NCI-H2196 (cell line): ENCODE results near the gene RNF40.
A peak's percentile ranks its signal among the peaks of the same experiment; 100 is the strongest.

Experiments
- DNase-seq: peaks from one replicate; lab custom pipeline; 2025; ENCODE audit not compliant: unreplicated experiment; lab: John Stamatoyannopoulos, UW

The RNF40 gene

GRCh38 chr16:30761928-30762902 is at the start of gene RNF40, which contains the start of gene CFAP119:
Gene RNF40 (plus strand): TSS chr16:30762322. CDS start chr16:30762546, 224 bp downstream.
Gene CFAP119 (minus strand): TSS chr16:30762062. CDS start chr16:30761748, 314 bp downstream.
- peak; percentile 97 for DNase-seq

- DNase-seq: no peak
Measured at GRCh38 chr16:30715750-30716445, 46.2 kb upstream of the RNF40 start.

GRCh38 chr16:30720086-30720485 is 42.0 kb upstream of the RNF40 start:
- DNase-seq: no peak

GRCh38 chr16:30720694-30721093 is 41.4 kb upstream of the RNF40 start:
- DNase-seq: no peak

GRCh38 chr16:30721167-30721566 is 41.0 kb upstream of the RNF40 start:
- DNase-seq: no peak

GRCh38 chr16:30721606-30722005 is 40.5 kb upstream of the RNF40 start:
- DNase-seq: no peak

- DNase-seq: no peak
Measured at GRCh38 chr16:30722443-30722842, 39.7 kb upstream of the RNF40 start.

- DNase-seq: no peak
Measured at GRCh38 chr16:30722916-30723315, 39.2 kb upstream of the RNF40 start.

- no peak for DNase-seq
Measured at GRCh38 chr16:30723725-30724355, 38.3 kb upstream of the RNF40 start.

GRCh38 chr16:30724641-30725417 is 37.3 kb upstream of the RNF40 start:
- DNase-seq: no peak

- no peak for DNase-seq
Measured at GRCh38 chr16:30725418-30725792, 36.7 kb upstream of the RNF40 start.

GRCh38 chr16:30728321-30728720 is 33.8 kb upstream of the RNF40 start:
- no peak for DNase-seq

- no peak for DNase-seq
Measured at GRCh38 chr16:30728899-30729672, 33.0 kb upstream of the RNF40 start.

GRCh38 chr16:30731411-30731810 is 30.7 kb upstream of the RNF40 start:
- DNase-seq: no peak

GRCh38 chr16:30736995-30737793 is 24.9 kb upstream of the RNF40 start:
- DNase-seq: no peak

GRCh38 chr16:30737794-30738648 is 24.1 kb upstream of the RNF40 start:
- DNase-seq: no peak

- no peak for DNase-seq
Measured at GRCh38 chr16:30738984-30739951, 22.9 kb upstream of the RNF40 start.
